SHP77 treated with DMSO at 0.1 percent for 48 hours (cell line): ENCODE results near the gene TJP3.

Experiments
- DNase-seq: peaks from one replicate; lab custom pipeline; 2025; lab: John Stamatoyannopoulos, UW

TJP3 gene

DNA sequence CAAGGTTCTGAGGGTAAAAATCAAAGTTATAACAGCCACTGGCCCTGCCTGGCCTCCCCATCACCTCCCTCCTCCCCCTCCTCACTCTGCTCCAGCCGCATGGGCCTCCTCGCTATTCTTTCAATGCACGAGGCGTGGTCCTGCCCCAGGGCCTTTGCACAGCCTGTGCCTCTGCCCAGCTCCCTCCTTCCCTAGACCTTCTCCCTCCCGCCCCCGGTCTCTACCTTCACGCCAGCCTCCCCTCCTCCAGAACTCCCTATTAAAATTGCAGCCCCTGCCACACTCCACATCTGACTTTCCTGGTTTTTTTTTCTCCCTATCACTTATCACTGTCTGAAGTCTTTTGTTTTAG lies 60.5 kb downstream of the TJP3 start:
- DNase-seq: no peak

GRCh38 chr19:3769494-3769893 lies 61.3 kb downstream of the TJP3 start:
- DNase-seq: no peak

- DNase-seq: no peak
These were observed 62.2 kb downstream of the TJP3 start for GRCh38 chr19:3770136-3770999.

DNA sequence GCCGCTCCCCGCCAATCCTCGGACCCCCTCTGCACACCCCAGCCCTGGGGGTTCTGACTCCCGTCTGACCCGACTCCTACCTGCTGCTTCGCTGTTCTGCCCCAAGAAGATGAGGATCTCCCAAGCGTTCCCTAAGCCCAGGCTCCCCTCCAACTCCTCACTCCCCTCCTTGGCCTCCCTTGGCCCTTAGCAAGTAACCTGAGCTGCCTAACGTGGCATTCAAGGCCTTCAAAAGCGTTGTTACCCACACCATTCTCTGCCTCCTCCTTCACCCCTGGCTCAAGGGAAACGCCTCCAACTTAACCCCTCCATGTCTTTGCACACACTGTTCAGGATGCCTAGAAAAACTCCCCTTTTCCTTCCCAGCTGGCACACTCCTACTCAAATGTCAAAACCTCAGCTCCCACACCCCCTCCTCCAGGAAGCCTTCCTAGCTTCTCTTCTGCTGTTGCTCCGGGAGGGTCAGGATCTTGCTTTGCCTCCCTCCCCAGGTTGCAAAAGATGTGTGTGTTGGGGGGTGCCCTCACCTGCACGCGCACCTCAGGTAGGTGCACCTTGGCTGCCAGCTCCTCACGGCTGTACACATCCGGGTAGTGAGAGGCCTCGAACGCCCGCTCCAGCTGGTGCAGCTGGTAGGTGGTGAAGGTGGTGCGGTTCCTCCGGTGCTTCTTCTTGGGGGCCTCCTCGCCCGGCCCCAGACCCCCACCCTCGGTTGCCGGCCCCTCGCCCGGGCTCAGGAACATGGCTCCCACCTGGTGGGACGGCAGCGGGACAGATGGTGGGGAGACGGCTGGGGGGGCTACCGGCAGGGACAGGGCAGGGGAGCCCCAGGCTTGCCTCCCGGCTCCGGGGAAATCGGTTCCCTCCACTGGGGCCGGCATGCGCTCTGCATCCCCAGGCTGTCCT lies 63.1 kb downstream of the TJP3 start:
- no peak for DNase-seq

DNA sequence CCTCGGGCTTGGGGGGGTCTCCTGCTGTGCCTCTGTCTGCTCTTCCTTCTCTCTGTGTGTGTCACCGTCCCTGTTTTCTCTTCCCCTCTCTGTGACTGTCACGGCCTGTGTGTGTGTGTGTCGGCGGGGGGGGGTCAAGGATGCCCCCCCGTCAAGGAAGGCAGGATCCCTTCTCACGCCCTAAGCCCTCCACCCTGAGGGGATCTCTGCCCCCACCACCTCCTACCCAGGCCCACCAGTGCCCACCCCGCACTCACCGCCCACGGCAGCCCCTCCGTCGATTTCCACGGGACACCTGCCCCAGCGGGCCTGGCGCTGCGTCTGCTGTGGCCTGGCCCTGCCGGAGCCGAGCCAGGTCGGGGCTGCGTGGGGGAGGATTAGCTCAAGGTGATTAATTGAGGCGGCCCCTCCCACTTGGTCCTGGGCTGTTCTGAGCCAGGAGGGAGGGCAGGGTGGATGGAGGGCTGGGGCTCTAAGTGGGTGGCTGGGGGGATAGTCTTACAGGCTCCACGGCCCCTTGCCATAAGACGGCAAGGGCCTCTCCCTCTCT lies 63.8 kb downstream of the TJP3 start, which contains the start of gene RAX2:
Gene RAX2, minus strand, starts transcription at position 323 of the 550 bp plus-strand sequence. CDS start 486 bp downstream, outside the sequence.
- no peak for DNase-seq

DNA sequence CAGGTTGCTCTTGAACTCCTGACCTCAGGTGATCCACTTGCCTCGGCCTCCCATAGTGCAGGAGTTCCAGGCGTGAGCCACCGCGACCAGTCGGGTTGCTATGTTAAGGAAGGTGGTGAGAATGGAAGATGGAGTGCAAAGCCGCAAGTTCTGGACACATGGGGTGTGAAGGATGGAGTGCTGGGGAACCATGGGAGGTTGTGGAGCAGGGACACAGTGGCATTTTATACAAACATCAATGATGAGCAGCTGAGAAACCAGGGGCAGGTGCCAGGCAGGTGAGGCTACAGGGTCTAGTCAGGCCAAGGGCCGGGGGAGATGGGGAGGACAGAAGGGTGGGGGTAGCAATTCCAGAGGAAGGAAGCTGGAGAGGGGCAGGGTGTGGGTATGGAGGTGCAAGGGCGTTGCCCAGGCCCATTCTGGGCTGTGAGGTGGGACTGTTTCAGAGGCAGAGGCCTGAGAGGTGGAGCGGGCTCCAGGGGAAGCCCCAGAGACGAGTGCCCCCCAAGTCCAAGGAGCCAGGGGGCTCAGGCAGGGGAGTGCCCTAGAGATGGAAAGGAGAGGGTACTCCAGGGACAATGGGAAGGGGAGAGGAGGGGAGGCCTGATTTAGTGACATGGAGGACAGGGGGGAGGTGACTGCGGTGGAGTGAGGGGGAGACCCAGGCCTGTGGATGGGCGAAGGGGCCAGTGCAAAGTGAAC lies 65.8 kb downstream of the TJP3 start:
- DNase-seq: no peak

DNA sequence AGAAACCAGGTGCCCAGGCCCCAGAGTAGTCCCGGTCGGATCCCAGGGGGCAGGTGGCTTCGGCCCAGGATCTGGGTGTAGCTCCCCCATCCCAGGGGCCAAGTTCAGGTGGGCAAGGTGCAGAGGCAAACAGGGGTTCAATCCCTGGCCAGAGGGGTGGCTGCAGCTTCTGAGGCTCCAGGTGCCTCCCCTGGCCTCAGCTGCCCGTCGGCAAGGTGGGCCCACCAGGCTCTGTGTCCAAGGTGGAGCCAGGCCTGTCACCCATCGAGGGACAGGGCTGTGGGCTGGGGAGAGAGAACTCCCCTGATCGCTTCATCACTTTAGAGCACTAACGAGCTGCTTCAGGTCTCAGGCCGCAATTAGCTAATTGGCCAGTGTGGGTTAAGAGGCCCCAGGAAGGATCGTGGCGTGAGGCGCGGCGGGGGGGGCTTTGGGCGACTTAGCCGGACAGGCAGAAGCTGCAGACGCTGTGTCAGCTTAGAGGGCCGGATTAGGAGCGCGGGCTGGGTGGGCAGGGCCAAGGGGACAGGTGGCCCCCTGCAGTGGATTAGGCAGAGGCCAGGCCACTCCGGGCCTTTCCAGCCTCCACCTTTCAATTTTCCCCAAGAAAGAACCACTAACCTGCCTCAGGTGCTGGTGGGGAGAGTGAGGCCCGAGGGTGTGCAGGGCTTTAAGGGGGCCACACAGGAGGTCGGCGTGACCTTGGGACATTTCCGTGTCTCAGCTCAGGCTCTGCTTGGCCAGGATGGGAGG lies 66.6 kb downstream of the TJP3 start:
- DNase-seq: no peak

- no peak for DNase-seq
These were observed 67.2 kb downstream of the TJP3 start for GRCh38 chr19:3775374-3775711.

GRCh38 chr19:3775831-3776230 lies 67.6 kb downstream of the TJP3 start:
- no peak for DNase-seq

DNA sequence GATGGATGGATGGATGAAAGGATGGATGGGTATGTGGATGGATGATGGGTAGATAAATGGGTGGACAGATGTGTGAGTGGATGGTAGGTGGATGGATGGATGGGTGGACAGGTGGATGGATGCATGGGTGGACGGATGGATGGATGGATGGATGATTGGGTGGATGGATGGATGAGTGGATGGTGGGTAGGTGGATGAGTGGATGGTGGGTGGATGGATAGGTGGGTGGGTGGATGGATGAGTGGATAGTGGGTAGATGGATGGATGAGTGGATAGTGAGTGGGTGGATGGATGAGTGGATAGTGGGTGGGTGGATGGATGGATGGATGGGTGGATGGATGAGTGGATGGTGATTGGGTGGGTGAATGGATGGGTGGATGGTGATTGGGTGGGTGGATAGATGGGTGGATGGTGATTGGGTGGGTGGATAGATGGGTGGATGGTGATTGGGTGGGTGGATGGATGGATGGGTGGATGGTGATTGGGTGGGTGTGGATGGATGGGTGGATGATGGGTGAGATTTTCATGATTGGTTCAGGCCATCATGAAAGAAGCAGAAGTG lies 68.4 kb downstream of the TJP3 start:
- DNase-seq: no peak

- DNase-seq: no peak
These were observed 70.1 kb downstream of the TJP3 start for GRCh38 chr19:3778104-3778867.

DNA sequence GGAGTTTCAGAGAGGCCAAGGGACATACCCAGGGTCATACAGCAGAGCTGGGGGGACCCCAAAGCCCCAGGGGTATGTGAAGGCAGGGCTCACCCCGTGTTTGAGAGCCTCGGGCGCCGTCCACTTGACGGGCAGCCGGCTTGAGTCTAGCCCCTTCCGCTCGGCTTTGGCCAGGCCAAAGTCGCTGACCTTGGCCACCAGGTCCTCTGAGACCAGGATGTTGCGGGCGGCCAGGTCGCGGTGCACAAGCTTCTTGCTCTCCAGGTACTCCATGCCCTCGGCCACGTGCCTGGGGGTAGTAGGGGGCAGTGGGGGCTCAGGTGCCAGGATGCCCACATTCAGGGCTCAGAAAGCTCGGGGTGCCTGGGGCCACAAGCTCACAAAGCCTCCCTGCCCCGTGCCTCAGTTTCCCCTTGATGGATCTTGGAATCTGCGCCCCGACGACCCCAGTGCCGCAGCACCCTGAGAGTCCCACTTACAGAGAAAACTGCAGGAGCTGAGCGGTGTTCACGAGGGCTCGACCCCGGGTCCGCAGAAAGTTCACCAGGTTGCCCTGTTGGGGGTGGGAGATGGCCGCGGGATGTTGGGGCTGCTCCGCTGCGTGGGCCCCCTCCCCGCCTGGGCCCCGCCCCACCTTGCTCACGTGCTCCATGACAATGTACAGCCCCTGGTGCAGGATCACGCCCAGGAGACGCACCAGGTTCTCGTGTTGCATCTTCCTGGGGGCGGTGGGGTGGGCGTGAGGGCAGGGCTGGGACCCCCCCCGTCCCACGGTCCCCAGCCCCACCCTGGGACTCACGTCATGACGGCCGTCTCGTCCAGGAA lies 70.9 kb downstream of the TJP3 start:
- no peak for DNase-seq

DNA sequence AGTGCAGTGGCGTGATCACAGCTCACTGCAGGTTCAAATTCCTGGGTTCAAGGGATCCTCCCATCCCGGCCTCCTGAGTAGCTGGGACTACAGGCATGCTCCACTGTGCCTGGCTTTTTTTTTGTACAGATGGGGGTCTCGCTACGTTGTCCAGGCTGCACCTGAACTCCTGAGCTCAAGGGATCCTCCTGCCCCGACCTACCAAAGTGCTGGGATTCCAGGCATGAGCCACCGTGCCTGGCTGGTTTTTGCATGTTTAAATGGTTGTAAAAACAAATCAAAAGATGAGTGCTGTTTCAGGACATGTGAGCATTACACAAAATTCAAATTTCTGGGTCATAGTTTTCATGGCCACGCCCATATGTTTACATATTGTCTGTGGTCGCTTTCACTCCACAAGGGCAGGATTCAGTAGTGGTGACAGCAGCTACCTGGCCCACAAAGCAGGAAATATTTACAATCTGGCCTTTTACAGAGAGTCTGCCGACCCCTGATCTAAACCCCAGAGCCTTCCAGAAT lies 72.7 kb downstream of the TJP3 start:
- no peak for DNase-seq

GRCh38 chr19:3781603-3782002 lies 73.4 kb downstream of the TJP3 start:
- DNase-seq: no peak

- no peak for DNase-seq
These were observed 74.1 kb downstream of the TJP3 start for GRCh38 chr19:3782330-3782729.

GRCh38 chr19:3782903-3783302 lies 74.7 kb downstream of the TJP3 start:
- DNase-seq: no peak

GRCh38 chr19:3783660-3784584 lies 75.7 kb downstream of the TJP3 start:
- DNase-seq: no peak
